Mesenchymal stem cell (in vitro differentiated cells and primary cell): ENCODE data around the gene RPS28.

Source experiments
- DNase-seq: peaks from one replicate; pipeline ENCODE4 v3.0.0-alpha.2; 2013
- H2AFZ ChIP-seq: one replicate; pipeline ENCODE4 v1.6.1; 2013; ENCODE audit warnings: low read depth, mild to moderate bottlenecking, control low read depth, inconsistent platforms, low read length, moderate library complexity
- H2AK5ac ChIP-seq: 2 replicates; pipeline ENCODE4 v1.6.1; 2013; ENCODE audit warnings: low read length, moderate library complexity, mild to moderate bottlenecking, inconsistent platforms; ENCODE audit not compliant: severe bottlenecking
- H2BK120ac ChIP-seq: one replicate; pipeline ENCODE4 v1.6.1; 2013; ENCODE audit warnings: low read depth, mild to moderate bottlenecking, inconsistent platforms, low read length, moderate library complexity
- H2BK12ac ChIP-seq, 2 experiments: one replicate each; pipeline ENCODE4 v1.6.1; 2013; ENCODE audit warnings: inconsistent platforms in 2 of 2, low read length in 2 of 2, mild to moderate bottlenecking in 2 of 2, moderate library complexity in 2 of 2, control low read depth in 1 of 2
- H2BK15ac ChIP-seq: one replicate; pipeline ENCODE4 v1.6.1; 2013; ENCODE audit warnings: mild to moderate bottlenecking, low read depth, inconsistent platforms; ENCODE audit not compliant: poor library complexity, severe bottlenecking
- H2BK5ac ChIP-seq: 2 replicates; pipeline ENCODE4 v1.6.1; 2013; ENCODE audit warnings: low read depth, mild to moderate bottlenecking, low read length, control low read depth, inconsistent platforms; ENCODE audit not compliant: poor library complexity, severe bottlenecking
- H3K14ac ChIP-seq, 2 experiments: one replicate each; pipeline ENCODE4 v1.6.1; 2013; ENCODE audit warnings: inconsistent platforms in 2 of 2, low read length in 2 of 2, control low read depth in 1 of 2, mild to moderate bottlenecking in 1 of 2, moderate library complexity in 1 of 2
- H3K18ac ChIP-seq, 2 experiments: one replicate each; pipeline ENCODE4 v1.6.1; 2013; ENCODE audit warnings: inconsistent platforms in 2 of 2, low read length in 2 of 2, control low read depth in 1 of 2, low read depth in 1 of 2, mild to moderate bottlenecking in 1 of 2
- H3K23ac ChIP-seq, 2 experiments: one replicate each; pipeline ENCODE4 v1.6.1; 2013; ENCODE audit warnings: inconsistent platforms in 2 of 2, low read length in 2 of 2, mild to moderate bottlenecking in 2 of 2, moderate library complexity in 2 of 2, control low read depth in 1 of 2
- H3K27ac ChIP-seq: 2 replicates; pipeline ENCODE4 v1.5.1; 2013; ENCODE audit warnings: mild to moderate bottlenecking, moderate library complexity, low read length, control low read depth, inconsistent platforms; ENCODE audit not compliant: poor library complexity, severe bottlenecking
- H3K27me3 ChIP-seq, 2 experiments: 2 replicates each; pipeline versions ENCODE4 v1.6.1 to v1.7.0; 2013; ENCODE audit warnings: low read length in 2 of 2, mild to moderate bottlenecking in 2 of 2, moderate library complexity in 2 of 2, control low read depth in 1 of 2, inconsistent platforms in 1 of 2; ENCODE audit not compliant: control insufficient read depth in 1 of 2, insufficient read depth in 1 of 2
- H3K36me3 ChIP-seq, 2 experiments: 2 replicates each; pipeline versions ENCODE4 v1.6.1 to v1.7.0; 2013; ENCODE audit warnings: low read length in 2 of 2, control low read depth in 1 of 2, inconsistent platforms in 1 of 2, low read depth in 1 of 2, mild to moderate bottlenecking in 1 of 2; ENCODE audit not compliant: insufficient read depth in 2 of 2, control insufficient read depth in 1 of 2
- H3K4ac ChIP-seq, 2 experiments: one replicate each; pipeline ENCODE4 v1.6.1; 2013; ENCODE audit warnings: inconsistent platforms in 2 of 2, low read length in 2 of 2, mild to moderate bottlenecking in 2 of 2, moderate library complexity in 2 of 2, control low read depth in 1 of 2, low read depth in 1 of 2
- H3K4me1 ChIP-seq: 2 replicates; pipeline ENCODE4 v1.6.1; 2013; ENCODE audit warnings: low read depth, low read length, control low read depth; ENCODE audit not compliant: control insufficient read depth, insufficient read depth
- H3K4me2 ChIP-seq: 2 replicates; pipeline ENCODE4 v1.6.1; 2013; ENCODE audit warnings: low read length, mild to moderate bottlenecking, inconsistent platforms; ENCODE audit not compliant: poor library complexity, severe bottlenecking
- H3K4me3 ChIP-seq, 2 experiments: 2 replicates each; pipeline versions ENCODE4 v1.5.1 to v1.7.0; 2013; ENCODE audit warnings: low read length in 2 of 2, mild to moderate bottlenecking in 2 of 2, control low read depth in 1 of 2, low read depth in 1 of 2; ENCODE audit not compliant: insufficient read depth in 1 of 2
- H3K79me1 ChIP-seq: replicated peaks from 2 replicates; pipeline ENCODE4 v1.6.1; 2013; ENCODE audit warnings: mild to moderate bottlenecking, control low read depth, low read length, inconsistent platforms; ENCODE audit not compliant: poor library complexity, severe bottlenecking
- H3K9ac ChIP-seq: 2 replicates; pipeline ENCODE4 v1.7.0; 2013; ENCODE audit warnings: mild to moderate bottlenecking, low read length, moderate library complexity
- H3K9me3 ChIP-seq: 2 replicates; pipeline ENCODE4 v1.7.0; 2013; ENCODE audit warnings: mild to moderate bottlenecking, low read length; ENCODE audit not compliant: control insufficient read depth
- H4K8ac ChIP-seq: one replicate; pipeline ENCODE4 v1.6.1; 2013; ENCODE audit warnings: inconsistent platforms, mild to moderate bottlenecking, low read length, moderate library complexity
- H4K91ac ChIP-seq: one replicate; pipeline ENCODE4 v1.6.1; 2013; ENCODE audit warnings: mild to moderate bottlenecking, low read length, inconsistent platforms
- WGBS: methylation state at CpG from one replicate; pipeline ENCODE4 v1.1.7; 2013; ENCODE audit warnings: mixed read lengths; 5-methylcytosine and 5-hydroxymethylcytosine counted together

Gene RPS28

DNA sequence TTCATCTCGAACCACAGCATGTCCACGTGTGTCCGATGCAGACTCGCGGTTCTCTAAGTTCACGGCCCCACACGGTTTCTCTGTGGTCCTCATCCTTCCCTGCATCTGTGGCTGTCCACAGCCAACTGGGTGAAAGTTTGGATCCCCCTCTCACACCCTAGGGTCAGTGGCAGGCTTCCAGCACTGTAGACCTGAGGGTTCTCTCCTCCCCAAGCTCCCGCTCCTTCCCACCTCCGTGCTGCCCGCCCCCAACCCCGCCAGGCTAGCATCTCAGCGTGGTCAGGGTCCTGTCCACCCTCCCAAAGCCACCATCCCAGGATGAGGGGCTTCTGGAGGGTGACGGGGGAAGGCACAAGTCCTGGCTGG, 45.6 kb downstream of the RPS28 start:
- H3K23ac ChIP-seq = no peak overlapping the region
- 50% methylated on average over 10 of the region's 13 CpGs for WGBS
- peak overlapping the region; percentile 65 for H2BK15ac ChIP-seq
- no peak for DNase-seq
- H3K27ac ChIP-seq = peak overlapping the region; percentile 94
- H3K14ac ChIP-seq = peak overlapping the region in 1 of 2 experiments; percentile 77
- H3K27me3 ChIP-seq = no peaks in the 10 kb centered on the region
- H2AK5ac ChIP-seq = peak overlapping the region; percentile 2
- peak overlapping the region; percentile 70 for H4K8ac ChIP-seq
- peaks cover 10% of the 10 kb centered on the region for H3K79me1 ChIP-seq
- H3K4me1 ChIP-seq = peaks cover 56% of the 10 kb centered on the region
- peak overlapping the region; percentile 66 for H2BK5ac ChIP-seq
- H3K18ac ChIP-seq = peak overlapping the region; percentile 87 to 93
- peak overlapping the region; percentile 93 for H2BK120ac ChIP-seq
- H3K4ac ChIP-seq = peak overlapping the region; percentile 86
- peak overlapping the region; percentile 45 to 65 for H3K4me3 ChIP-seq
- H3K9ac ChIP-seq = peak overlapping the region; percentile 57
- no peak overlapping the region for H2AFZ ChIP-seq
- H3K36me3 ChIP-seq = peaks cover 34 to 45% of the 10 kb centered on the region in 2 experiments
- H3K4me2 ChIP-seq = peak overlapping the region; percentile 82
- H2BK12ac ChIP-seq = peak overlapping the region; percentile 94 to 97
- peak overlapping the region; percentile 98 for H4K91ac ChIP-seq
- no peaks in the 10 kb centered on the region for H3K9me3 ChIP-seq

DNA sequence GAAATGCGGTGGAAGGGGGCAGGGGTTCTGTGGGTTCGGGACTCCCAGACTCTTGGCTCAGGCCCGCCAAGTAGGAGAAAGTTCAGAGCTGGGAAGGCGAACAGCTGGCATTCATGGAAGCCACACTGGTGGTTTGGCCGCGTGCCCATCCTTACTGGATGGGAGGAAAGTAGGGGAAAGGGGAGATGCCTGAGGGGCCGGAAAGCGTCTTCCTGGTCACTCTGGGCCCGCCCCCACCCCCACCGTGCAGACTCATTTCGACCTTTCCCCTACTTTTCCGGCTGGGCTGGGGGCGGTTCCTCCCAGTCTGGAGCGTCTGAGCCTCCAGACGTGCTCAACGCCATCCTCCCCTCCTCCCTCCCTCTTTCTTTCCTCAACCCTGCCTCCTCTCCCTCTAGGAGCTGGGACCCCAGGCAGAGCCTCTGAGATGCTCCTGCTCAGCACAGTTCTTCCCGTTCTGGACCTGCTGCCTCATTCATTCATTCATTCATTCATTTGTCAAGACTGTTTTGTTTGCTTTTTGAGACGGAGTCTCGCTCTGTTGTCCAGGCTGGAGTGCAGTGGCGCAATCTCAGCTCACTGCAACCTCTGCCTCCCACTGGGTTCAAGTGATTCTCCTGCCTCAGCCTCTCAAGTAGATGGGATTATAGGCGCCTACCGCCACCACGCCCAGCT, 46.2 kb downstream of the RPS28 start:
- H2BK120ac ChIP-seq = no peak overlapping the region

DNA sequence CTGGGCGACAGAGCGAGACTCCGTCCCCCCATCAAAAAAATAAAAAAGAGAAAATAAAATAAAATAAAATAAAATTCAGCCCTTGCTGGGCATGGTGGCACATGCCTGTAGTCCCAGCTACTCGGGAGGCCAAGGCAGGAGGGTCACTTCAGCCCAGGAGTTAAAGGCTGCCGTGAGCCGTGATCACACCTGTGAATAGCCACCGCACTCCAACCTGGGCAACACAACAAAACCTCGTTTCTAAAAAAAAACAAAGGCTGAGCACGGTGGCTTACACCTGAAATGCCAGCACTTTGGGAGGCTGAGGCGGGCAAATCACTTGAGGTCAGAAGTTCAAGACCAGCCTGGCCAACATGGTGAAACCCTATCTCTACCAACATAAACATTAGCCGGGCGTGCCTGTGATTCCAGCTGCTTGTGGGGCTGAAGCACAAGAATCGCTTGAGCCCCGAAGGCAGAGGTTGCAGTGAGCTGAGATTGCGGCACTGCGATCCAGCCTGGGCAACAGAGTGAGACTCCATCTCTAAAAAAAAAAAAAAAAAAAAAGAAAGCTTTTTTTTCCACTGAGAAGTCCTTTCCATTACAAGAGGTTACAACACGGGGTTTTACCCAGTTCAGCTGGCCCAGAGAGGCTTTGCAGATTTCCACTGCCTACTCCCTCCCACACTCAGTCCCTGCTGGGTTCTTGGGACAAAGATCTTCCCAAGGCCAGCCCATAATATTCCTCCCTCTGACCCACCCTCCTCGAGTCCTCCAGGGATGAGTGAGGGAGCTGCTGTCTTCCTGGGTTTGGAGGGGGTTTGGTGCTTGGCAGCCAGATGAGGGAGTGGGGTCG, 49.1 kb downstream of the RPS28 start:
- WGBS = 82% methylated on average over 16 of the region's 19 CpGs
- peak overlapping the region; percentile 68 for H2BK15ac ChIP-seq
- H3K9ac ChIP-seq = peak overlapping the region; percentile 51
- H3K9me3 ChIP-seq = no peaks in the 10 kb centered on the region
- peaks cover 14% of the 10 kb centered on the region for H3K79me1 ChIP-seq
- no peak overlapping the region for H2BK5ac ChIP-seq
- no peak overlapping the region for H3K27ac ChIP-seq
- peak overlapping the region; percentile 52 for H4K8ac ChIP-seq
- H2BK12ac ChIP-seq = peak overlapping the region; percentile 28 to 39
- H3K23ac ChIP-seq = no peak overlapping the region
- peak overlapping the region; percentile 54 for H4K91ac ChIP-seq
- DNase-seq = peak; percentile 71
- H3K18ac ChIP-seq = peak overlapping the region in 1 of 2 experiments; percentile 28
- peaks cover 59 to 67% of the 10 kb centered on the region in 2 experiments for H3K36me3 ChIP-seq
- H3K4me3 ChIP-seq = no peak overlapping the region
- H3K27me3 ChIP-seq = no peaks in the 10 kb centered on the region
- peak overlapping the region; percentile 61 for H2BK120ac ChIP-seq
- no peak overlapping the region for H2AFZ ChIP-seq
- H3K4me2 ChIP-seq = no peak overlapping the region
- peak overlapping the region; percentile 49 for H2AK5ac ChIP-seq
- H3K14ac ChIP-seq = peak overlapping the region in 1 of 2 experiments; percentile 38
- H3K4me1 ChIP-seq = peaks cover 46% of the 10 kb centered on the region
- H3K4ac ChIP-seq = peak overlapping the region in 1 of 2 experiments; percentile 46

More for the DNA sequence above, 46.2 kb downstream of the RPS28 start:
- Histone ChIP-seq H3K4me1 (peaks cover 53% of the 10 kb centered on the region), H2AFZ (no peak overlapping the region), H4K91ac (peak overlapping the region; percentile 98), H2BK15ac (peak overlapping the region; percentile 65), H3K79me1 (peaks cover 10% of the 10 kb centered on the region), H3K27me3 (no peaks in the 10 kb centered on the region), H3K9me3 (no peaks in the 10 kb centered on the region), H2AK5ac (no peak overlapping the region), H2BK12ac (peak overlapping the region; percentile 94 to 97), H3K27ac (peak overlapping the region; percentile 94), H3K9ac (peak overlapping the region; percentile 57), H3K4ac (peak overlapping the region; percentile 86), H3K23ac (no peak overlapping the region), H4K8ac (peak overlapping the region; percentile 70), H3K14ac (peak overlapping the region in 1 of 2 experiments; percentile 77), H3K18ac (peak overlapping the region; percentile 87 to 93), H3K36me3 (peaks cover 36 to 46% of the 10 kb centered on the region in 2 experiments), H3K4me2 (peak overlapping the region; percentile 82), H3K4me3 (peak overlapping the region; percentile 45 to 65), H2BK5ac (peak overlapping the region; percentile 66)
- DNase-seq = peak; percentile 99
- 19% methylated on average over 21 of the region's 23 CpGs for WGBS
